ENCODE results near the gene FLNB. TPM values are rescaled to one million over a fixed set of nuclear protein-coding genes. Genes with fewer than 3 reads are reported as not detected.

FLNB gene
- total RNA-seq, 2 experiments from 2014 or later, result 39.7 to 42.1 TPM

DNA sequence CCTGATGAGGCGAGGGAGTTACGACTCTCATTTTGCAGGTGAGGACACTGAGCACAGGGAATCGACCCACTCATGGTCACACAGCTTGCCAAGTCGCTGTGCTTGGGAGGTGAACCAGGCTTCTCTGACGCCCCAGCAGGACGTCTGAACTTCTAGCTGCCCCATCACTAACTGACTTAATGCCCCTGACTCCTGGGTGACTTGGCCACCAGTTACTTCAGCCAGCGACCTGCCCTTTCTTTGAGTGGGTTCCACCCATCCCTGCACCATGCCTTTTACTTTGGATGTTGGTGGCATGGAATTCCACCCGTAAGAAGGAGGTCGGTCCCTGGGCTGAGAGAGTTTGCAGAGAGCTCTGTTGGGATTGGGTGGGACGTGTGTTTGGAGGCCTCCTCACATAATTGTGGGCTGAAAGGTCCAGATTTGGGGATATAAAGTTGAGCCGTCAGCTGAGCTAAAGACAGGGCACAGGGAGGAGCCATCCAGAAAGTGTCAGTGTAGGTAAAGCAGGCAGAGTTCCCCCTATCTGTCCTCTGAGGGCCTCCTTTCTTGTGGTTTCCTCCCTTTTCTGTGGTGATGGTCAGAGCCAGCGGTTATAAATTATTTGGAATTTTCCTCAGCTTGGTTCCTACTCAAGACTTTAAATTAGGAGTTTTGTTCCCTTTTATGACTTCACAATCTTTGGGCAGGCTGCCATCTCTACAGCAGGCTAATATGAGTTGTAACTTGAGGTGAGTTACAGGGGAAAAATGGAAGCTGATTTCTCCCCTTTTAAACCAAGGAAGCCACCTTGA, 55.0 kb downstream of the FLNB start:
- Histone ChIP-seq H3K4me3 (ENCODE audit: low read length) (no peak overlapping the region), H3K4me1 (ENCODE audit: insufficient read depth, low read length) (peaks cover 3% of the 10 kb centered on the region), H3K36me3 (ENCODE audit: insufficient read depth, low read length) (no peaks in the 10 kb centered on the region), H3K27me3 (ENCODE audit: control insufficient read depth in 1 of 2, insufficient read depth in 2 of 2, low read length in 2 of 2) (no peaks in the 10 kb centered on the region), H3K9me3 (ENCODE audit: control insufficient read depth in 1 of 2, insufficient read depth in 1 of 2, low read length in 2 of 2) (no peaks in the 10 kb centered on the region), H3K27ac (ENCODE audit: low read depth in 1 of 2, low read length in 2 of 2) (no peak overlapping the region)
- H3K27me3 Mint-ChIP-seq, result no peaks in the 10 kb centered on the region
- H3K4me3 Mint-ChIP-seq, result no peak overlapping the region
- H3K9me3 Mint-ChIP-seq, result no peaks in the 10 kb centered on the region
- CTCF ChIA-PET, result no interaction called here
- POLR2A ChIA-PET, result interaction anchor here (0.5 to 1.1 kb wide), 2 partner anchors 20 to 55 kb away, joined by 3 read pairs; partner anchors contain the start of gene FLNB
- intact Hi-C loops (cut with DNase I, micrococcal nuclease), result no loop called here
- H3K4me1 Mint-ChIP-seq (ENCODE audit: low read depth), result peaks cover 25% of the 10 kb centered on the region
- no peak overlapping the region for H3K27ac Mint-ChIP-seq
- ATAC-seq (ENCODE audit: poor library complexity) (no peak), DNase-seq (no peak)
- peaks cover 8% of the 10 kb centered on the region for H3K36me3 Mint-ChIP-seq (ENCODE audit: low read depth)
- no peak for TF ChIP-seq CTCF (IDR thresholded peaks at IDR 0.05)

- DNase-seq, result no peak
- Histone ChIP-seq H3K27me3 (ENCODE audit: control insufficient read depth in 1 of 2, insufficient read depth in 2 of 2, low read length in 2 of 2) (no peaks in the 10 kb centered on the region), H3K4me3 (ENCODE audit: low read length) (no peak overlapping the region), H3K9me3 (ENCODE audit: control insufficient read depth in 1 of 2, insufficient read depth in 1 of 2, low read length in 2 of 2) (no peaks in the 10 kb centered on the region), H3K36me3 (ENCODE audit: insufficient read depth, low read length) (no peaks in the 10 kb centered on the region), H3K27ac (ENCODE audit: low read depth in 1 of 2, low read length in 2 of 2) (no peak overlapping the region), H3K4me1 (ENCODE audit: insufficient read depth, low read length) (peaks cover 3% of the 10 kb centered on the region)
- H3K9me3 Mint-ChIP-seq, result no peaks in the 10 kb centered on the region
- intact Hi-C loops (cut with DNase I, micrococcal nuclease), result no loop called here
- POLR2A ChIA-PET, result no interaction called here
- CTCF ChIA-PET, result no interaction called here
- H3K36me3 Mint-ChIP-seq (ENCODE audit: low read depth), result no peaks in the 10 kb centered on the region
- peaks cover 13% of the 10 kb centered on the region for H3K4me1 Mint-ChIP-seq (ENCODE audit: low read depth)
- ATAC-seq (ENCODE audit: poor library complexity), result no peak
- H3K27ac Mint-ChIP-seq, result no peak overlapping the region
- no peak for TF ChIP-seq CTCF (IDR thresholded peaks at IDR 0.05)
- no peaks in the 10 kb centered on the region for H3K27me3 Mint-ChIP-seq
- H3K4me3 Mint-ChIP-seq, result no peak overlapping the region
Measured at GRCh38 chr3:58064923-58065638, 56.9 kb downstream of the FLNB start.

- Mint-ChIP-seq H3K36me3 (ENCODE audit: low read depth) (no peaks in the 10 kb centered on the region), H3K9me3 (no peaks in the 10 kb centered on the region), H3K27ac (no peak overlapping the region), H3K27me3 (no peaks in the 10 kb centered on the region), H3K4me3 (no peak overlapping the region), H3K4me1 (ENCODE audit: low read depth) (peaks cover 13% of the 10 kb centered on the region)
- ATAC-seq (ENCODE audit: poor library complexity), result no peak
- Histone ChIP-seq H3K27ac (ENCODE audit: low read depth in 1 of 2, low read length in 2 of 2) (no peak overlapping the region), H3K36me3 (ENCODE audit: insufficient read depth, low read length) (no peaks in the 10 kb centered on the region), H3K27me3 (ENCODE audit: control insufficient read depth in 1 of 2, insufficient read depth in 2 of 2, low read length in 2 of 2) (no peaks in the 10 kb centered on the region), H3K4me3 (ENCODE audit: low read length) (no peak overlapping the region), H3K4me1 (ENCODE audit: insufficient read depth, low read length) (peaks cover 3% of the 10 kb centered on the region), H3K9me3 (ENCODE audit: control insufficient read depth in 1 of 2, insufficient read depth in 1 of 2, low read length in 2 of 2) (no peaks in the 10 kb centered on the region)
- POLR2A ChIA-PET, result no interaction called here
- no peak for TF ChIP-seq CTCF (IDR thresholded peaks at IDR 0.05)
- no peak for DNase-seq
- CTCF ChIA-PET, result no interaction called here
- intact Hi-C loops (cut with DNase I, micrococcal nuclease), result no loop called here
Measured at GRCh38 chr3:58065700-58066167, 57.5 kb downstream of the FLNB start.
